GM12878 (cell line): Measurements from ENCODE around the gene CCR3. TPM values are rescaled to one million over a fixed set of nuclear protein-coding genes. Genes with fewer than 3 reads are reported as not detected.

ENCODE experiments used
- ATAC-seq: fragments of 200-7000 bp; cut with Tn5 transposase; 3 replicates; pipeline ENCODE4 v1.9.1; 2020; ENCODE audit warnings: mild to moderate bottlenecking, moderate library complexity
- BruUV-seq: library from RNA; stranded (reverse); fragments of 400-500 nt; replicated peaks from 2 replicates; lab custom pipeline; 2021; lab: Mats Ljungman, UMichigan
- CTCF ChIA-PET: fragments of 300-600 bp; sonication (Branson Sonifier 250); formaldehyde crosslinking; extraction: SDS; loops from one replicate; lab custom pipeline; 2021; ENCODE audit warnings: inconsistent platforms; lab: Yijun Ruan, JAX
- POLR2A ChIA-PET: fragments of 350-600 bp; formaldehyde crosslinking; extraction: SDS; loops from one replicate; lab custom pipeline; 2021; ENCODE audit warnings: inconsistent platforms; lab: Charles Lee
- RAD21 ChIA-PET: fragments of 300-600 bp; sonication (Branson Sonifier 250); formaldehyde crosslinking; loops from one replicate; lab custom pipeline; 2023; ENCODE audit warnings: antibody characterized with exemption; ENCODE audit not compliant: unreplicated experiment; lab: Charles Lee
- SMC1A ChIA-PET: fragments of 300-600 bp; sonication (Branson Sonifier 250); formaldehyde crosslinking; loops from one replicate; lab custom pipeline; 2023; ENCODE audit not compliant: unreplicated experiment, uncharacterized antibody; lab: Charles Lee
- DNase-seq: peaks from one replicate; pipeline ENCODE4 v3.0.0-alpha.2; 2011; ENCODE audit warnings: low read depth, low spot score
- FAIRE-seq: peaks from 3 replicates; lab custom pipeline; 2011; peaks lifted over from hg19 to GRCh38; lab: Jason Lieb, UNC
- H2AFZ ChIP-seq: 2 replicates; pipeline ENCODE4 v1.6.0; 2011; ENCODE audit warnings: low read depth, low read length, control low read depth; ENCODE audit not compliant: control insufficient read depth
- H3K27ac ChIP-seq: 2 replicates; pipeline ENCODE4 v1.5.1; 2011; ENCODE audit warnings: control low read depth; ENCODE audit not compliant: control insufficient read depth, insufficient read depth
- H3K27me3 ChIP-seq, 2 experiments: replicated peaks in 1 of 2; 2 replicates each; pipeline versions ENCODE4 v1.6.0 to v1.6.1; 2011; ENCODE audit warnings: low read length in 1 of 2; ENCODE audit not compliant: control insufficient read depth in 2 of 2, insufficient read depth in 2 of 2
- H3K36me3 ChIP-seq, 2 experiments: 2 replicates each; pipeline ENCODE4 v1.5.1; 2011; ENCODE audit warnings: low read length in 1 of 2; ENCODE audit not compliant: control insufficient read depth in 2 of 2, insufficient read depth in 2 of 2
- H3K4me1 ChIP-seq: 2 replicates; pipeline ENCODE4 v1.6.1; 2011; ENCODE audit warnings: mild to moderate bottlenecking, low read length, moderate library complexity, mixed read lengths; ENCODE audit not compliant: control insufficient read depth, insufficient read depth
- H3K4me2 ChIP-seq: 2 replicates; pipeline ENCODE4 v1.6.0; 2011; ENCODE audit warnings: control low read depth; ENCODE audit not compliant: control insufficient read depth, insufficient read depth
- H3K4me3 ChIP-seq: fragments of 200-600 bp; sonication (generic); 2 replicates; pipeline ENCODE4 v1.5.1; 2016
- H3K79me2 ChIP-seq: 2 replicates; pipeline ENCODE4 v1.6.0; 2011; ENCODE audit warnings: low read length; ENCODE audit not compliant: control insufficient read depth, insufficient read depth
- H3K9ac ChIP-seq: 2 replicates; pipeline ENCODE4 v1.8.0; 2011; ENCODE audit warnings: low read length, control low read depth, mixed read lengths; ENCODE audit not compliant: control insufficient read depth, insufficient read depth
- H3K9me3 ChIP-seq: replicated peaks from 3 replicates; pipeline ENCODE4 v1.5.1; 2011; ENCODE audit warnings: mild to moderate bottlenecking, low read length; ENCODE audit not compliant: control insufficient read depth, insufficient read depth
- H4K20me1 ChIP-seq: 2 replicates; pipeline ENCODE4 v1.6.0; 2011; ENCODE audit not compliant: control insufficient read depth, insufficient read depth
- CEBPZ ChIP-seq: fragments of 150-350 bp; IDR thresholded peaks from 2 replicates; pipeline ENCODE4 v1.6.1; 2016; ENCODE audit warnings: low read depth, low read length
- IKZF1 ChIP-seq: fragments of 450-650 bp; conservative IDR thresholded peaks from 2 replicates; pipeline ENCODE4 v1.6.1; 2017; ENCODE audit warnings: antibody characterized with exemption, mild to moderate bottlenecking
- IKZF2 ChIP-seq, 2 experiments: fragments of 450-650 bp; IDR thresholded peaks; 2 replicates each; pipeline ENCODE4 v1.6.1; 2017; ENCODE audit warnings: mild to moderate bottlenecking in 2 of 2, moderate library complexity in 2 of 2
- LARP7 ChIP-seq: fragments of 450-650 bp; IDR thresholded peaks from 2 replicates; pipeline ENCODE4 v1.6.1; 2017; ENCODE audit warnings: mild to moderate bottlenecking
- RCOR1 ChIP-seq: conservative IDR thresholded peaks from 2 replicates; pipeline ENCODE4 v1.6.1; 2012; ENCODE audit warnings: low read depth, low read length, improper control_type of control experiment
- RFX5 ChIP-seq: IDR thresholded peaks from 2 replicates; pipeline ENCODE4 v1.6.1; 2011; ENCODE audit warnings: low read depth, low read length, improper control_type of control experiment
- SPI1 ChIP-seq: IDR thresholded peaks from 2 replicates; pipeline ENCODE4 v1.6.1; 2011; ENCODE audit warnings: low read depth, mild to moderate bottlenecking, low read length, moderate library complexity, borderline replicate concordance; ENCODE audit not compliant: insufficient read depth
- TARDBP ChIP-seq: IDR thresholded peaks from 2 replicates; pipeline ENCODE4 v1.6.1; 2016; ENCODE audit warnings: borderline replicate concordance
- ZNF274 ChIP-seq: IDR thresholded peaks from one replicate; pipeline ENCODE4 v1.8.0; 2011; ENCODE audit not compliant: insufficient read length, insufficient read depth
- ZNF687 ChIP-seq: fragments of 450-650 bp; IDR thresholded peaks from 2 replicates; pipeline ENCODE4 v1.6.1; 2017; ENCODE audit warnings: mild to moderate bottlenecking, moderate library complexity
- WGBS: methylation state at CpG from one replicate; pipeline ENCODE4 v1.1.6; 2016; ENCODE audit warnings: low lambda C conversion rate; ENCODE audit not compliant: insufficient replicate concordance, insufficient coverage; ENCODE audit errors: missing lambda C conversion rate; 5-methylcytosine and 5-hydroxymethylcytosine counted together
- in situ Hi-C: fragments of 300-500 bp; cut with MboI; formaldehyde crosslinking; loops from 9 replicates; pipeline ENCODE4 v1.14.3; 2018; ENCODE audit warnings: mixed read lengths
- intact Hi-C: fragments of 100-400 bp; cut with micrococcal nuclease; formaldehyde crosslinking; loops from one replicate; pipeline ENCODE4 v1.14.2; 2022; ENCODE audit not compliant: unreplicated experiment
- polyA plus RNA-seq, 11 experiments: library from polyadenylated mRNA; depleted of rRNA in 4 of 11; unstranded in 6 of 11; stranded (reverse) in 5 of 11; fragments of >200 nt; fragmentation: Nextera tagmentation in 4 of 11; fragmentation: Illumina TruSeq in 1 of 11; extraction: Ambion mirVana in 4 of 11; extraction: Trizol in 1 of 11; gene quantifications; 1 replicate in 1 of 11; 2 replicates in 10 of 11; pipeline versions ENCODE4 v1.2.1 to v1.2.3, GENCODE V29; 2011 to 2016; ENCODE audit warnings: inconsistent platforms in 2 of 11, missing spikeins in 2 of 11, low read depth in 1 of 11
- total RNA-seq, 4 experiments: library from RNA; depleted of rRNA in 3 of 4; stranded (reverse); fragments of >200 nt in 3 of 4; fragmentation: Illumina TruSeq in 1 of 4; extraction: Trizol in 1 of 4; gene quantifications; 2 replicates each; pipeline versions ENCODE4 v1.2.1 to v1.2.3, GENCODE V29; 2013 to 2021

The CCR3 gene
- total and polyA plus RNA-seq, 10 of the 15 experiments (the other 5 are each of a cell fraction or from before 2014, with no cell fraction given): 0.13 to 0.78 (median 0.41) TPM; not detected in 1

- Histone ChIP-seq H3K79me2 (no peaks in the 10 kb centered on the region; the same call in 1 of the 2 replicates), H4K20me1 (no peaks in the 10 kb centered on the region), H3K36me3 (no peaks in the 10 kb centered on the region), H3K27ac (no peak overlapping the region), H3K4me2 (no peak overlapping the region), H3K4me3 (no peak overlapping the region), H2AFZ (no peak overlapping the region), H3K4me1 (peaks cover 46% of the 10 kb centered on the region), H3K9me3 (no peaks in the 10 kb centered on the region), H3K27me3 (no peaks in the 10 kb centered on the region), H3K9ac (no peak overlapping the region)
- in situ Hi-C loops (loop anchor here (5.0 to 10.0 kb wide), 3 partner anchors 113 to 265 kb away; partner anchors contain the start of genes CCR5 and CXCR6), intact Hi-C loops (loop anchor here (2.0 to 5.0 kb wide), 3 partner anchors 111 to 618 kb away; partner anchors contain the start of gene LIMD1)
- TF ChIP-seq ZNF274 (no peak), IKZF1 (0 out of 2 replicates have a peak, but pooled peaks have one; percentile 14), ZNF687 (no peak), RCOR1 (no peak), LARP7 (no peak), RFX5 (no peak), IKZF2 (IDR thresholded peaks at IDR 0.05) (0 out of 4 replicates have a peak, but pooled peaks of 1 of the 2 experiments have one; percentile 21), TARDBP (no peak), CEBPZ (no peak), SPI1 (peak; percentile 40; the same call in 1 of the 2 replicates)
- 69% methylated on average over 3 of the region's 3 CpGs for WGBS
- ChIA-PET CTCF (interaction anchor here (0.6 to 7.7 kb wide), 16 partner anchors 9 to 347 kb away, joined by 3 to 396 read pairs (median 5); partner anchors contain the start of gene CCR5), SMC1A (interaction anchor here (0.6 to 7.8 kb wide), 14 partner anchors 7 to 271 kb away, joined by 3 to 342 read pairs (median 12); partner anchors contain the start of gene CCR5), POLR2A (interaction anchor here (0.6 to 3.9 kb wide), 8 partner anchors 23 to 164 kb away, joined by 3 to 25 read pairs (median 8); partner anchors contain the start of gene CCR5), RAD21 (interaction anchor here (0.6 to 7.7 kb wide), 13 partner anchors 11 to 161 kb away, joined by 3 to 268 read pairs (median 8); partner anchors contain the start of gene CCR5)
- no peak for ATAC-seq
- BruUV-seq: no TSS peak
- no peak for DNase-seq
- no peak for FAIRE-seq
Measured at GRCh38 chr3:46209746-46210470, 32.4 kb upstream of the CCR3 start.
